ENCODE results near the gene VAC14. TPM values are rescaled to one million over a fixed set of nuclear protein-coding genes. Genes with fewer than 3 reads are reported as not detected.

Gene VAC14
- total RNA-seq, 2 donors from 2014 or later = 22.1 to 26.5 TPM

- no peaks in the 10 kb centered on the region for H3K9me3 ChIP-seq
- no peaks in the 10 kb centered on the region for H3K27me3 ChIP-seq
- no peaks in the 10 kb centered on the region for H3K36me3 ChIP-seq
- H3K27ac ChIP-seq = no peak overlapping the region
- peaks cover 0 to 53% of the 10 kb centered on the region in 2 donors for H3K4me1 ChIP-seq
- H3K4me3 ChIP-seq = no peak overlapping the region
- no peak for TF ChIP-seq CTCF (IDR thresholded peaks at IDR 0.05)
- no peak for DNase-seq (ENCODE audit: low spot score)
These were observed 89.5 kb downstream of the VAC14 start for GRCh38 chr16:70711211-70712031.

- Histone ChIP-seq H3K9me3 (no peaks in the 10 kb centered on the region), H3K27me3 (no peaks in the 10 kb centered on the region), H3K4me1 (peaks cover 0 to 50% of the 10 kb centered on the region in 2 donors), H3K36me3 (no peaks in the 10 kb centered on the region), H3K27ac (no peak overlapping the region), H3K4me3 (no peak overlapping the region)
- DNase-seq (ENCODE audit: low spot score) = no peak
- no peak for TF ChIP-seq CTCF (IDR thresholded peaks at IDR 0.05)
These were observed 90.3 kb downstream of the VAC14 start for GRCh38 chr16:70710422-70711210.

- TF ChIP-seq CTCF (IDR thresholded peaks at IDR 0.05) = no peak
- Histone ChIP-seq H3K36me3 (no peaks in the 10 kb centered on the region), H3K9me3 (no peaks in the 10 kb centered on the region), H3K4me3 (no peak overlapping the region), H3K27me3 (no peaks in the 10 kb centered on the region), H3K27ac (no peak overlapping the region), H3K4me1 (peaks cover 0 to 44% of the 10 kb centered on the region in 2 donors)
- no peak for DNase-seq (ENCODE audit: low spot score)
These were observed 91.0 kb downstream of the VAC14 start for GRCh38 chr16:70709942-70710341.

GRCh38 chr16:70709457-70709856, 91.5 kb downstream of the VAC14 start:
- no peak overlapping the region for H3K4me3 ChIP-seq
- no peaks in the 10 kb centered on the region for H3K36me3 ChIP-seq
- no peaks in the 10 kb centered on the region for H3K9me3 ChIP-seq
- DNase-seq (ENCODE audit: low spot score) = no peak
- H3K4me1 ChIP-seq = peaks cover 0 to 39% of the 10 kb centered on the region in 2 donors
- no peaks in the 10 kb centered on the region for H3K27me3 ChIP-seq
- no peak for TF ChIP-seq CTCF (IDR thresholded peaks at IDR 0.05)
- no peak overlapping the region for H3K27ac ChIP-seq

- Histone ChIP-seq H3K27me3 (no peaks in the 10 kb centered on the region), H3K36me3 (no peaks in the 10 kb centered on the region), H3K4me1 (peaks cover 0 to 42% of the 10 kb centered on the region in 2 donors), H3K9me3 (no peaks in the 10 kb centered on the region), H3K27ac (no peak overlapping the region), H3K4me3 (no peak overlapping the region)
- no peak for DNase-seq (ENCODE audit: low spot score)
- TF ChIP-seq CTCF (IDR thresholded peaks at IDR 0.05) = no peak
These were observed 92.4 kb downstream of the VAC14 start for GRCh38 chr16:70708366-70709246.

Measured in right atrium auricular region (tissue), 2 donors.